Body of pancreas (tissue), 4 donors: ENCODE data around the gene CEBPA. TPM values are rescaled to one million over a fixed set of nuclear protein-coding genes. Genes with fewer than 3 reads are reported as not detected.

Experiments
- ATAC-seq: fragments of 150-250 bp; one replicate; pipeline ENCODE4 v1.9.1; 2016
- DNase-seq, 4 donors: peaks; one replicate each; pipeline ENCODE4 v3.0.0-alpha.2; 2019
- H3K27ac ChIP-seq, 4 donors: fragments of 200-600 bp; sonication (generic); 1 replicate in 3 of 4; 2 replicates in 1 of 4; pipeline versions ENCODE4 v1.5.1 to v1.6.1; 2016 to 2019; ENCODE audit warnings: mild to moderate bottlenecking in 1 of 4, mixed read lengths in 1 of 4, moderate library complexity in 1 of 4
- H3K27me3 ChIP-seq, 2 donors: fragments of 200-600 bp; sonication (generic); one replicate each; pipeline ENCODE4 v1.6.0; 2016; ENCODE audit warnings: mild to moderate bottlenecking in 1 of 2
- H3K36me3 ChIP-seq, 2 donors: fragments of 200-600 bp; sonication (generic); replicated peaks in 1 of 2; 2 replicates each; pipeline ENCODE4 v1.5.1; 2016; ENCODE audit warnings: low read depth in 2 of 2; ENCODE audit not compliant: insufficient read depth in 1 of 2
- H3K4me1 ChIP-seq: fragments of 200-600 bp; sonication (generic); one replicate; pipeline ENCODE4 v1.6.0; 2016
- H3K4me3 ChIP-seq, 2 donors: fragments of 200-600 bp; sonication (generic); 1 replicate in 1 of 2; 2 replicates in 1 of 2; pipeline ENCODE4 v1.5.1; 2016 to 2019
- H3K9me3 ChIP-seq, 3 donors: fragments of 200-600 bp; sonication (generic); 1 replicate in 2 of 3; 2 replicates in 1 of 3; pipeline ENCODE4 v1.5.1; 2016
- POLR2A ChIP-seq, 3 donors: fragments of 450-650 bp; IDR thresholded peaks; one replicate each; pipeline ENCODE4 v1.6.1; 2016; ENCODE audit warnings: antibody characterized with exemption in 3 of 3, mild to moderate bottlenecking in 2 of 3
- WGBS, 2 donors: methylation state at CpG; one replicate each; pipeline ENCODE4 v1.1.5; 2017; 5-methylcytosine and 5-hydroxymethylcytosine counted together
- intact Hi-C: fragments of 100-400 bp; cut with DNase I; formaldehyde crosslinking; loops from one replicate; pipeline ENCODE4 v1.15.1; 2023
- total RNA-seq, 2 donors: library from RNA; depleted of rRNA; stranded (reverse); fragments of >200 nt; gene quantifications; one replicate each; pipeline ENCODE4 v1.1.0, GENCODE V29; 2016
- TF ChIP-seq, protein P1 (sequence below), 7 experiments: fragments of 450-650 bp in 4 of 7; fragments of 200-600 bp in 3 of 7; sonication (generic) in 3 of 7; IDR thresholded peaks; one replicate each; pipeline ENCODE4 v1.5.1; 2016 to 2019; ENCODE audit warnings: antibody characterized with exemption in 7 of 7

The CEBPA gene
- 10 to 100 TPM; 12.5 to 73.2 TPM for total RNA-seq

DNA sequence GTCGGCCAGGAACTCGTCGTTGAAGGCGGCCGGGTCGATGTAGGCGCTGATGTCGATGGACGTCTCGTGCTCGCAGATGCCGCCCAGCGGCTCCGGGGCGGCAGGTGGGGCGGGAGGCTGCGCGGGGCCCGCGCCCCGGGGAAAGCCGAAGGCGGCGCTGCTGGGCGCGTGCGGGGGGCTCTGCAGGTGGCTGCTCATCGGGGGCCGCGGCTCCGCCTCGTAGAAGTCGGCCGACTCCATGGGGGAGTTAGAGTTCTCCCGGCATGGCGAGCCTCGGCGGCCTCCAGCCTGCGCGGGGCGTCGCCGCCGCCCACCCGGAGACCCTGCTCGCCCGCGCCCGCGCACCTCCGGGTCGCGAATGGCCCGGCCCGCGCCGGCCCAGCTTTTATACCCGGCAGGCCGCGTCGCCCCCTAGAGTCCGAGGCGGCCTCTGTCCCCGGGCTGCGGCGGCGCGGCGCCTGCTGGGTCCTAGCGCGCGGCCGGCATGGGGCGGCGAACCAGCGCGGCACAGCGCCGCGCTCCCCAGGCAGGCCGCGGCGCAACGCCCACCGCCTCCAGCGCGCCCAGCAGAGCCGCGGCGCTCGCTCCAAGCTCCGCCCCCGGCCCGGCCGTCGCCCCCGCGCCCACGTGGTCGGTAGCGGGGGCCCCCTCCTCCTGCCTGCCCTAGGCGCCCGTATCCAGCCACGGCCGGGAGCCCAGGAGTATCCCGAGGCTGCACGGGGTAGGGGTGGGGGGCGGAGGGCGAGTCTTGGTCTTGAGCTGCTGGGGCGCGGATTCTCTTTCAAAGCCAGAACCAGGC lies at the start of gene CEBPA:
TSS of gene CEBPA (minus strand) at position 360 of the 799 bp plus-strand sequence. CDS start at position 240, 120 bp downstream.
- DNase-seq: peak; percentile 83 to 89 (median 86)
- Histone ChIP-seq H3K36me3 (no peaks in the 10 kb centered on the region), H3K27ac (peak within 1 kb of the TSS; percentile 76 to 87 (median 83)), H3K27me3 (no peaks in the 10 kb centered on the region), H3K4me3 (peak within 1 kb of the TSS; percentile 41 to 62), H3K9me3 (no peaks in the 10 kb centered on the region), H3K4me1 (peaks cover 71% of the 10 kb centered on the region)
- TF ChIP-seq, protein P1, sequence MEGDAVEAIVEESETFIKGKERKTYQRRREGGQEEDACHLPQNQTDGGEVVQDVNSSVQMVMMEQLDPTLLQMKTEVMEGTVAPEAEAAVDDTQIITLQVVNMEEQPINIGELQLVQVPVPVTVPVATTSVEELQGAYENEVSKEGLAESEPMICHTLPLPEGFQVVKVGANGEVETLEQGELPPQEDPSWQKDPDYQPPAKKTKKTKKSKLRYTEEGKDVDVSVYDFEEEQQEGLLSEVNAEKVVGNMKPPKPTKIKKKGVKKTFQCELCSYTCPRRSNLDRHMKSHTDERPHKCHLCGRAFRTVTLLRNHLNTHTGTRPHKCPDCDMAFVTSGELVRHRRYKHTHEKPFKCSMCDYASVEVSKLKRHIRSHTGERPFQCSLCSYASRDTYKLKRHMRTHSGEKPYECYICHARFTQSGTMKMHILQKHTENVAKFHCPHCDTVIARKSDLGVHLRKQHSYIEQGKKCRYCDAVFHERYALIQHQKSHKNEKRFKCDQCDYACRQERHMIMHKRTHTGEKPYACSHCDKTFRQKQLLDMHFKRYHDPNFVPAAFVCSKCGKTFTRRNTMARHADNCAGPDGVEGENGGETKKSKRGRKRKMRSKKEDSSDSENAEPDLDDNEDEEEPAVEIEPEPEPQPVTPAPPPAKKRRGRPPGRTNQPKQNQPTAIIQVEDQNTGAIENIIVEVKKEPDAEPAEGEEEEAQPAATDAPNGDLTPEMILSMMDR (IDR thresholded peaks at IDR 0.05): peak in 5 of 7 experiments; percentile 27 to 97 (median 61)
- peak; percentile 80 to 100 (median 84) for TF ChIP-seq POLR2A (IDR thresholded peaks at IDR 0.05)
- WGBS, 2 donors: 1% methylated on average over 20 to 40 of the region's 111 CpGs
- intact Hi-C loops: no loop called here
- peak; percentile 88 for ATAC-seq

DNA sequence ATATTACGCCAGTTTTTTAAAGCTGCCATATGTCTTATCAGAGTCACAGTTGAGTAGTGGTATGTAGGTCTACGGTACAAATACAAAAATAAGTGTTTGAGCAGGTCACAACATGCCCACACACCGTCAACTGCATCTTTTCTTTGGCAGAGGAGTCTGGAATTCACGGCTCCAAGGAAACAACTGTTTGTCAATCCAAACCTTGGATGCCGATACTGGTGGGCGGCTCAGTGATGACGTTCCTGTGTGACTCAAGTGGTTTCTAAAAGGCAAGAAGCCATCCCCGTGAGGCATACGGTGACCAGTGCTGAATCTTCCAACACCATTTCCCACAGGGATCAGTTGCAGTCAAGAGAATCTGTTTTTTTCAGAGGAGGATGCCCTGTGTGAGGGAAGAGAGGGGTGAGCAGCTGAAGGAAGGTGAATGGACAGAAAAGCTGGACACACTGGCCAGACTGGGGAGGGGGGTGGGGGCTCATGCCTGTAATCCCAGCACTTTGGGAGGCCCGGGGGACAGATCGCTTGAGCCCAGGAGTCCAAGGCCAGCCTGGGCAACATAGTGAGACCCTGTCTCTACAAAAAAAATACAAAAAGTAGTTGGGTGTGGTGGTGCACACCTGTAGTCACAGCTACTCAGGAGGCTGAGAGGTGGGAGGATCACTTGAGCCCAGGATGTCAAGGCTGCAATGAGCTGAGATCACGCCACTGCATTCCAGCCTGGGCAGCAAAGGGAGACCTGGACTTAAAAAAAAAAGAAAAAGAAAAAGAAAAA lies 48.4 kb upstream of the CEBPA start:
- H3K27ac ChIP-seq: no peak overlapping the region
- 83 to 84% methylated on average over 12 of the region's 12 CpGs for WGBS, 2 donors
- H3K27me3 ChIP-seq: no peaks in the 10 kb centered on the region
- no peaks in the 10 kb centered on the region for H3K36me3 ChIP-seq
- no peak for TF ChIP-seq POLR2A (IDR thresholded peaks at IDR 0.05)
- peak in 2 of 4 donors; percentile 14 to 28 for DNase-seq
- H3K9me3 ChIP-seq: no peaks in the 10 kb centered on the region
- H3K4me1 ChIP-seq: no peaks in the 10 kb centered on the region
- intact Hi-C loops: no loop called here
- no peak for ATAC-seq
- H3K4me3 ChIP-seq: no peak overlapping the region

DNA sequence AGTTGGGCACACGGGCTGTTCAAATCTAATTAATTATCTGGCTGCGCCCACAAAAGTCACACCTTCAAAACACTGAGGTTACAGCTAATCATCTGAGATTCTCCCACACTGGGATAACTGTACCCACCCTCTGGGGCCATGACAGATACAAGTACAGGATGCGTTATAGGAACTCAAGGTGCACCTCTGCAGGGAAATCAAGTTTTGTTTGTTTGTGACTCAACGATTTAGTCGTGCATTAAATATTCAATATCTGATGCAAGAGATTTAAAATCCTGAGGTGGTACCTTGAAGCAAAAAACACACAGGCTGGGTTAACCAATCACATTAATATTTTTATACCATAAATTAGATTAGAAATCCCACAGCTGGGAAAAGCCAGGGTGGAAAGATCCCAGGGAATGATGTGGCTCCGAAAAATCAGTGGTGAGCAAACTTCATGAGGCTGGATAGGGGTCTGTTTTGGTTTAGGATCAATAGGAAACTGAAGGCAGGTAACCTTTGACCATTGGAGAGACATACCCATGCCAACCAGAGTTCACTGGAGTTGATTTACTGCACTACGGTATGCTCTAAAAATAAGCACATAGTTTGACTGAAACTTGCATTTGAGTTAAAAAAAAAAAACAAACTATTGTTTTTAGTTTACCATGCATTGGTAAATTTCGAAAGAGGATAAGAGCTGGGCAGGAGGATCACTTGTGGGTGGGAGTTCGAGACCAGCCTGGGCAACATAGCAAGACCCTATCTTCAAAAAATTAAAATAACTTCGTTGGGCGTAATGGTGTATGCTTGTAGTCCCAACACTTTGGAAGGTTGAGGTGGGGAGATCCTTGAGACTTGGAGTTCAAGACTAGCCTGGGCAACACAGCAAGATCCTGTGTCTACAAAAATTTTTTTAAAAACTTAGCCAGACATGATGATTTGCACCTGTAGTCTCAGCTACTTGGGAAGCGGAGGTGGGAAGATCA lies 47.3 kb upstream of the CEBPA start:
- TF ChIP-seq, protein P1 (IDR thresholded peaks at IDR 0.05): no peak
- TF ChIP-seq POLR2A (IDR thresholded peaks at IDR 0.05): no peak
- Histone ChIP-seq H3K4me3 (no peak overlapping the region), H3K4me1 (no peaks in the 10 kb centered on the region), H3K27ac (no peak overlapping the region), H3K36me3 (no peaks in the 10 kb centered on the region), H3K9me3 (no peaks in the 10 kb centered on the region), H3K27me3 (no peaks in the 10 kb centered on the region)
- intact Hi-C loops: no loop called here
- DNase-seq (no peak), ATAC-seq (no peak)
- WGBS, 2 donors: 67 to 68% methylated on average over 12 of the region's 12 CpGs

DNA sequence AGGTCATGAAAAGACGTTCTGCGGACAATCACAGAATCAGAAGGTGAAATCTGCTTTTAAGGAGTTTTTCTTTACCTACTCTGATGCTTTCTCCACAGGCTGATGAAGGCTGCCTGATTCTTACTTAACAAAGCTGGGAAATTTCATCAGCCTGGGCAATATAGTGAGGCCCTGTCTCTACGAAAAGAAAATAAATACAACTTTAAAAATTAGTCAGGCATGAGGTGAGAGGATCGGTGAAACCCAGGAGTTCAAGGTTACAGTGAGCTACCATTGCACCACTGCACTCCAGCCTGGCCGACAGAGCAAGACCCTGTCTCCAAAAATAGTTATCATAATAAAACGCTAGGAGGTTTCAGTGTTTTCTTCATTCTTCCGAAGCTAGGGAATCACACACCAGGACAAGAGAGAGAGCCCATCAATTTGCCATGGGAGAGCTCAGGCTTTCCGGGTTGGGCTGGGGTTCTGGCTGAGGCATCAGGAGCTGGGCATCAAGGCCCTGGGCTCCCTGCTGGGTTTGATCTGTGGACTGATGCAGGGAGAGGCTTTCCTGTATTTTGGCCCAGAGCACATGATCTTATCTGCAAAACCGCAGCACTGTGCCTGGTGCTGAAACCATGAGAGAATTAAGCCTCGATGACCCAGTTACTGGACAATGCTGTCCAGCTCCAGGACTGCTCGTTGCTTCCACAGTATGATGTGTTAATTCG lies 46.1 kb upstream of the CEBPA start:
- Histone ChIP-seq H3K36me3 (no peaks in the 10 kb centered on the region), H3K27ac (no peak overlapping the region), H3K4me1 (no peaks in the 10 kb centered on the region), H3K4me3 (no peak overlapping the region), H3K27me3 (no peaks in the 10 kb centered on the region), H3K9me3 (no peaks in the 10 kb centered on the region)
- DNase-seq: no peak
- ATAC-seq: no peak
- no peak for TF ChIP-seq POLR2A (IDR thresholded peaks at IDR 0.05)
- TF ChIP-seq, protein P1 (IDR thresholded peaks at IDR 0.05): no peak
- 53 to 57% methylated on average over 12 of the region's 12 CpGs for WGBS, 2 donors
- intact Hi-C loops: no loop called here
